H9 (cell line): ENCODE results near the gene ENOX2. TPM values are rescaled to one million over a fixed set of nuclear protein-coding genes. Genes with fewer than 3 reads are reported as not detected.

Experiments used
- DNase-seq: peaks from one replicate; pipeline ENCODE4 v3.0.0-alpha.2; 2017
- H2AFZ ChIP-seq: one replicate; pipeline ENCODE4 v1.6.1; 2013; ENCODE audit warnings: mild to moderate bottlenecking, low read length, control low read depth, moderate library complexity
- H2AK5ac ChIP-seq: 2 replicates; pipeline ENCODE4 v1.6.1; 2013; ENCODE audit warnings: low read length, control low read depth, mixed read lengths; ENCODE audit not compliant: insufficient read length
- H2BK120ac ChIP-seq: one replicate; pipeline ENCODE4 v1.6.1; 2013; ENCODE audit warnings: low read depth, mild to moderate bottlenecking, low read length, control low read depth, inconsistent platforms; ENCODE audit not compliant: poor library complexity, severe bottlenecking
- H2BK12ac ChIP-seq: 2 replicates; pipeline ENCODE4 v1.6.1; 2013; ENCODE audit warnings: low read length, control low read depth, mixed read lengths, low read depth; ENCODE audit not compliant: insufficient read length
- H2BK15ac ChIP-seq: 2 replicates; pipeline ENCODE4 v1.6.1; 2013; ENCODE audit warnings: low read depth, low read length, control low read depth
- H2BK20ac ChIP-seq: one replicate; pipeline ENCODE4 v1.6.1; 2013; ENCODE audit warnings: low read depth, mild to moderate bottlenecking, low read length, control low read depth, inconsistent platforms; ENCODE audit not compliant: poor library complexity, severe bottlenecking
- H2BK5ac ChIP-seq: 2 replicates; pipeline ENCODE4 v1.6.1; 2013; ENCODE audit warnings: low read length, control low read depth, mixed read lengths; ENCODE audit not compliant: insufficient read length
- H3K14ac ChIP-seq: 2 replicates; pipeline ENCODE4 v1.6.1; 2013; ENCODE audit warnings: low read length, control low read depth; ENCODE audit not compliant: insufficient read depth
- H3K18ac ChIP-seq: 2 replicates; pipeline ENCODE4 v1.6.1; 2013; ENCODE audit warnings: low read depth, mild to moderate bottlenecking, mixed read lengths, low read length, control low read depth; ENCODE audit not compliant: insufficient read length
- H3K23ac ChIP-seq: 2 replicates; pipeline ENCODE4 v1.6.1; 2013; ENCODE audit warnings: low read length, control low read depth, mixed read lengths, low read depth; ENCODE audit not compliant: insufficient read length
- H3K23me2 ChIP-seq: 2 replicates; pipeline ENCODE4 v1.6.1; 2013; ENCODE audit warnings: low read depth, mild to moderate bottlenecking, mixed read lengths, low read length, control low read depth; ENCODE audit not compliant: insufficient read length, poor library complexity, severe bottlenecking
- H3K27ac ChIP-seq: 2 replicates; pipeline ENCODE4 v1.5.1; 2013; ENCODE audit warnings: low read length, control low read depth, mixed read lengths, low read depth; ENCODE audit not compliant: insufficient read length
- H3K27me3 ChIP-seq: 2 replicates; pipeline ENCODE4 v1.6.1; 2013; ENCODE audit warnings: low read length, control low read depth, inconsistent platforms; ENCODE audit not compliant: insufficient read depth
- H3K4ac ChIP-seq: 2 replicates; pipeline ENCODE4 v1.6.1; 2013; ENCODE audit warnings: low read depth, mild to moderate bottlenecking, control low read depth, inconsistent platforms, low read length, moderate library complexity
- H3K4me1 ChIP-seq: 2 replicates; pipeline ENCODE4 v1.6.1; 2013; ENCODE audit warnings: low read length, control low read depth, inconsistent platforms; ENCODE audit not compliant: insufficient read depth
- H3K4me2 ChIP-seq: 2 replicates; pipeline ENCODE4 v1.6.1; 2013; ENCODE audit warnings: low read length, control low read depth, mixed read lengths; ENCODE audit not compliant: insufficient read length, insufficient read depth
- H3K56ac ChIP-seq: 2 replicates; pipeline ENCODE4 v1.6.1; 2013; ENCODE audit warnings: low read depth, mild to moderate bottlenecking, mixed read lengths, low read length, control low read depth; ENCODE audit not compliant: insufficient read length
- H3K79me1 ChIP-seq: 2 replicates; pipeline ENCODE4 v1.6.1; 2013; ENCODE audit warnings: low read depth, mild to moderate bottlenecking, moderate library complexity, low read length, control low read depth, inconsistent platforms; ENCODE audit not compliant: insufficient read depth, poor library complexity, severe bottlenecking
- H3K79me2 ChIP-seq: 2 replicates; pipeline ENCODE4 v1.6.1; 2013; ENCODE audit warnings: low read length, control low read depth, inconsistent platforms; ENCODE audit not compliant: insufficient read depth
- H3K9ac ChIP-seq: 2 replicates; pipeline ENCODE4 v1.6.1; 2013; ENCODE audit warnings: low read length, control low read depth, mixed read lengths; ENCODE audit not compliant: insufficient read length; ENCODE audit errors: extremely low read depth
- H3K9me3 ChIP-seq: one replicate; pipeline ENCODE4 v1.6.1; 2013; ENCODE audit warnings: low read depth, low read length, inconsistent platforms; ENCODE audit not compliant: control insufficient read depth
- H3T11ph ChIP-seq: one replicate; pipeline ENCODE4 v1.6.1; 2013; ENCODE audit warnings: mild to moderate bottlenecking, low read length, control low read depth, inconsistent platforms
- H4K20me1 ChIP-seq: one replicate; pipeline ENCODE4 v1.6.1; 2013; ENCODE audit not compliant: control insufficient read depth, insufficient read length, insufficient read depth
- H4K5ac ChIP-seq: 2 replicates; pipeline ENCODE4 v1.6.1; 2013; ENCODE audit warnings: low read depth, mild to moderate bottlenecking, mixed read lengths, low read length, control low read depth; ENCODE audit not compliant: insufficient read length
- H4K8ac ChIP-seq: replicated peaks from 2 replicates; pipeline ENCODE4 v1.6.1; 2013; ENCODE audit warnings: low read length, control low read depth, mixed read lengths, low read depth; ENCODE audit not compliant: insufficient read length
- H4K91ac ChIP-seq: 2 replicates; pipeline ENCODE4 v1.6.1; 2013; ENCODE audit warnings: low read depth, mild to moderate bottlenecking, moderate library complexity, mixed read lengths, low read length, control low read depth; ENCODE audit not compliant: insufficient read length
- H3K27ac Mint-ChIP-seq, 3 experiments: 2 replicates in 2 of 3; 3 replicates in 1 of 3; pipeline ENCODE4 v1.8.0; 2020 to 2021; ENCODE audit warnings: mixed read lengths in 3 of 3, mild to moderate bottlenecking in 1 of 3, moderate library complexity in 1 of 3
- H3K27me3 Mint-ChIP-seq: 2 replicates; pipeline ENCODE4 v1.8.0; 2021; ENCODE audit warnings: low read depth, mild to moderate bottlenecking, moderate library complexity, mixed read lengths
- H3K36me3 Mint-ChIP-seq, 3 experiments: 2 replicates in 2 of 3; 3 replicates in 1 of 3; pipeline ENCODE4 v1.8.0; 2020 to 2021; ENCODE audit warnings: low read depth in 3 of 3, mixed read lengths in 3 of 3; ENCODE audit not compliant: insufficient read depth in 1 of 3
- H3K4me1 Mint-ChIP-seq, 2 experiments: 2 replicates each; pipeline ENCODE4 v1.8.0; 2020; ENCODE audit warnings: mixed read lengths in 2 of 2
- H3K4me3 Mint-ChIP-seq, 2 experiments: 2 replicates in 1 of 2; 3 replicates in 1 of 2; pipeline ENCODE4 v1.8.0; 2020 to 2021; ENCODE audit warnings: mild to moderate bottlenecking in 2 of 2, mixed read lengths in 2 of 2, moderate library complexity in 1 of 2
- H3K9me3 Mint-ChIP-seq, 2 experiments: 2 replicates in 1 of 2; 3 replicates in 1 of 2; pipeline ENCODE4 v1.8.0; 2020; ENCODE audit warnings: mild to moderate bottlenecking in 2 of 2, mixed read lengths in 2 of 2, moderate library complexity in 1 of 2
- WGBS: extraction: QIAGEN DNeasy Blood & Tissue Kit; methylation state at CpG from one replicate; pipeline ENCODE4 v1.1.7; 2013; ENCODE audit warnings: missing lambda C conversion rate, low lambda C conversion rate, mixed read lengths; ENCODE audit not compliant: insufficient read length; ENCODE audit errors: extremely low coverage; 5-methylcytosine and 5-hydroxymethylcytosine counted together
- total RNA-seq: library from RNA; stranded (reverse); gene quantifications from 2 replicates; pipeline ENCODE4 v1.2.1, GENCODE V29; 2021
- TF ChIP-seq, protein P1 (sequence below): fragments of 200-600 bp; sonication (generic); conservative IDR thresholded peaks from 3 replicates; pipeline ENCODE4 v1.8.0; 2021; ENCODE audit warnings: antibody characterized with exemption, mild to moderate bottlenecking

ENOX2 gene
- total RNA-seq, 1 experiment from 2014 or later = 17.7 TPM

DNA sequence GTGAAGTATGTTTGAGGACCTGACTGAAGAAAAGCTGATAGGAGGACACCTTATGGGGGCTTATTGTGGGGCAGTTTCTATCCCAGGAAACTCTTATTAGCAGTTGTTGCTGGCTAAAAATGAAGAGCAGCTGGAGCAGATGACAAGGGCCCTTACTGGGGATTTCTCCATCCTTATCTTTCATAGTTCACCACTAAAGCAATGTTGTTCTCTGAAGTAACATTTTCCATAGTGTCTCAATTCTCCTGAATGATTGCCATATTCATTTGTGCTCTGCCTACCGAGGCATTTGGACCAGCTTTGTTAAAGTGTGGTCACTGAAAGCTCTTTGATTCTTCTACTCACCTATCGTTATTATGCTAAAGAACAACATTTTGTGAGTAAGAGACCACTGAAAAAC lies 7.7 kb downstream of the ENOX2 start:
- Histone ChIP-seq H3K9ac (no peak overlapping the region), H3K18ac (no peak overlapping the region), H2BK120ac (no peak overlapping the region), H4K91ac (no peak overlapping the region), H3K79me1 (no peaks in the 10 kb centered on the region), H3K9me3 (no peaks in the 10 kb centered on the region), H2BK5ac (no peak overlapping the region), H2AK5ac (no peak overlapping the region), H3T11ph (no peak overlapping the region), H2BK20ac (no peak overlapping the region), H3K27ac (no peak overlapping the region), H4K5ac (no peak overlapping the region), H3K23ac (no peak overlapping the region), H3K4me2 (no peak overlapping the region), H3K4me1 (no peaks in the 10 kb centered on the region), H2BK12ac (no peak overlapping the region), H2BK15ac (no peak overlapping the region), H3K56ac (no peak overlapping the region), H3K79me2 (no peaks in the 10 kb centered on the region), H3K4ac (no peak overlapping the region), H3K23me2 (no peaks in the 10 kb centered on the region), H4K8ac (no peak overlapping the region), H3K14ac (no peak overlapping the region), H2AFZ (no peak overlapping the region), H3K27me3 (no peaks in the 10 kb centered on the region), H4K20me1 (no peaks in the 10 kb centered on the region)
- H3K27me3 Mint-ChIP-seq = no peaks in the 10 kb centered on the region
- TF ChIP-seq, protein P1, sequence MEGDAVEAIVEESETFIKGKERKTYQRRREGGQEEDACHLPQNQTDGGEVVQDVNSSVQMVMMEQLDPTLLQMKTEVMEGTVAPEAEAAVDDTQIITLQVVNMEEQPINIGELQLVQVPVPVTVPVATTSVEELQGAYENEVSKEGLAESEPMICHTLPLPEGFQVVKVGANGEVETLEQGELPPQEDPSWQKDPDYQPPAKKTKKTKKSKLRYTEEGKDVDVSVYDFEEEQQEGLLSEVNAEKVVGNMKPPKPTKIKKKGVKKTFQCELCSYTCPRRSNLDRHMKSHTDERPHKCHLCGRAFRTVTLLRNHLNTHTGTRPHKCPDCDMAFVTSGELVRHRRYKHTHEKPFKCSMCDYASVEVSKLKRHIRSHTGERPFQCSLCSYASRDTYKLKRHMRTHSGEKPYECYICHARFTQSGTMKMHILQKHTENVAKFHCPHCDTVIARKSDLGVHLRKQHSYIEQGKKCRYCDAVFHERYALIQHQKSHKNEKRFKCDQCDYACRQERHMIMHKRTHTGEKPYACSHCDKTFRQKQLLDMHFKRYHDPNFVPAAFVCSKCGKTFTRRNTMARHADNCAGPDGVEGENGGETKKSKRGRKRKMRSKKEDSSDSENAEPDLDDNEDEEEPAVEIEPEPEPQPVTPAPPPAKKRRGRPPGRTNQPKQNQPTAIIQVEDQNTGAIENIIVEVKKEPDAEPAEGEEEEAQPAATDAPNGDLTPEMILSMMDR = no peak
- no peak for DNase-seq
- H3K4me3 Mint-ChIP-seq = no peak overlapping the region
- H3K9me3 Mint-ChIP-seq = no peaks in the 10 kb centered on the region
- no peak overlapping the region for H3K27ac Mint-ChIP-seq
- H3K36me3 Mint-ChIP-seq = no peaks in the 10 kb centered on the region
- peaks cover 0 to 5% of the 10 kb centered on the region in 2 experiments; a peak in 2 of 4 replicates for H3K4me1 Mint-ChIP-seq
- WGBS = no CpG with 5 or more reads among the region's 2 CpGs
